H1 (cell line): ENCODE results near the gene APLP1. TPM values are rescaled to one million over a fixed set of nuclear protein-coding genes. Genes with fewer than 3 reads are reported as not detected.

Experiments
- BCL11A ChIP-seq, 2 experiments: IDR thresholded peaks; one replicate each; pipeline ENCODE4 v1.6.1; 2011; ENCODE audit warnings: low read depth in 2 of 2, low read length in 2 of 2, mild to moderate bottlenecking in 2 of 2
- KDM4A ChIP-seq: IDR thresholded peaks from one replicate; pipeline ENCODE4 v1.7.1; 2012; ENCODE audit warnings: low read depth, mild to moderate bottlenecking, moderate library complexity, low read length, inconsistent platforms; ENCODE audit not compliant: severe bottlenecking
- NANOG ChIP-seq: IDR thresholded peaks from 2 replicates; pipeline ENCODE4 v1.6.1; 2011; ENCODE audit warnings: low read length, low read depth, mild to moderate bottlenecking, inconsistent platforms; ENCODE audit not compliant: insufficient read depth, poor library complexity, severe bottlenecking
- PHF8 ChIP-seq: fragments of 200-600 bp; sonication (generic); conservative IDR thresholded peaks from 2 replicates; pipeline ENCODE4 v1.7.1; 2012; ENCODE audit warnings: low read depth, mild to moderate bottlenecking, inconsistent platforms, low read length, moderate library complexity
- RAD21 ChIP-seq, 2 experiments: IDR thresholded peaks in 1 of 2; conservative IDR thresholded peaks in 1 of 2; 2 replicates each; pipeline ENCODE4 v1.6.1; 2011; ENCODE audit warnings: low read depth in 2 of 2, low read length in 2 of 2, improper control_type of control experiment in 1 of 2, inconsistent platforms in 1 of 2, mild to moderate bottlenecking in 1 of 2, moderate library complexity in 1 of 2
- RFX5 ChIP-seq: IDR thresholded peaks from 2 replicates; pipeline ENCODE4 v1.6.1; 2011; ENCODE audit warnings: low read depth, low read length, improper control_type of control experiment, borderline replicate concordance
- SIX5 ChIP-seq: IDR thresholded peaks from 2 replicates; pipeline ENCODE4 v1.6.1; 2011; ENCODE audit warnings: mild to moderate bottlenecking, low read depth, low read length
- TAF1 ChIP-seq: IDR thresholded peaks from 2 replicates; pipeline ENCODE4 v1.6.1; 2011; ENCODE audit warnings: mild to moderate bottlenecking, low read depth, low read length
- polyA plus RNA-seq, 7 experiments: library from polyadenylated mRNA; depleted of rRNA in 3 of 7; stranded (reverse) in 5 of 7; unstranded in 2 of 7; fragments of >200 nt in 5 of 7; fragments of 200-250 nt in 2 of 7; gene quantifications; 1 replicate in 5 of 7; 2 replicates in 1 of 7; 4 replicates in 1 of 7; pipeline versions ENCODE4 v1.2.1 to v1.2.3, GENCODE V29; 2011 to 2013; ENCODE audit warnings: missing spikeins in 2 of 7, mixed read lengths in 2 of 7
- small RNA-seq: library from polyadenylated mRNA; stranded (forward); fragments of <200 nt; extraction: miRNeasy Mini kit (QIAGEN cat#:217004); gene quantifications from one replicate; pipeline ENCODE3, GENCODE V24; 2013; ENCODE audit not compliant: insufficient read depth
- total RNA-seq: library from RNA; stranded (reverse); fragmentation: NEBNext Ultra II Directional; extraction: Animal tissue kit (Norgen Biotek cat#: 25700); gene quantifications from 2 replicates; pipeline ENCODE4 v1.2.1, GENCODE V29; 2021
- TF ChIP-seq, protein P1 (sequence below): IDR thresholded peaks from 2 replicates; pipeline ENCODE4 v1.6.1; 2012; ENCODE audit warnings: inconsistent platforms

The APLP1 gene
- total and polyA plus RNA-seq, 2 of the 8 experiments (the other 6 are each of a cell fraction or from before 2014, with no cell fraction given): 19.9 to 22.0 TPM

DNA sequence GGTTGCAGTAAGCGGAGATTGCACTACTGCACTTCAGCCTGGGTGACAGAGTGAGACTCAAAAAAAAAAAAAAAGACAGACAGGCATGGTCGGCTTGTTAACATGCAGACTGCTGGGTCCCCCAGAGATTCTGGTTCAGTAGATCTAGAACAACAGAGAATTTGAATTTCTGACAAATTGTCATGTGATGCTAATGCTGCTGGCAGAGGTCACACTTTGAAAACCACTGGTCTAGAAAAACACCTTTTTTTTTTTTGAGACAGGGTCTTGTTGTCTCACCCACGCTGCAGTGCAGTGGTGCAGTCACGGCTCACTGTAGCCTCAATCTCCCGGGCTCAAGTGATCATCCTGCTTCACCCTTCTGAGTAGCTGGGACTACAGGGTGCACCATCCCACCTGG is 60.1 kb downstream of the APLP1 start (continued):
- TF ChIP-seq NANOG: no peak
- no peak for TF ChIP-seq KDM4A
- no peak for TF ChIP-seq BCL11A (IDR thresholded peaks at IDR 0.05; ENCODE audit: low read depth in 2 of 2, low read length in 2 of 2)
- no peak for TF ChIP-seq RAD21 (IDR thresholded peaks at IDR 0.05 in 1 of 2, conservative IDR thresholded peaks at IDR 0.05 in 1 of 2; ENCODE audit: low read depth in 2 of 2, low read length in 2 of 2)
- no peak for TF ChIP-seq TAF1
- TF ChIP-seq, protein P1, sequence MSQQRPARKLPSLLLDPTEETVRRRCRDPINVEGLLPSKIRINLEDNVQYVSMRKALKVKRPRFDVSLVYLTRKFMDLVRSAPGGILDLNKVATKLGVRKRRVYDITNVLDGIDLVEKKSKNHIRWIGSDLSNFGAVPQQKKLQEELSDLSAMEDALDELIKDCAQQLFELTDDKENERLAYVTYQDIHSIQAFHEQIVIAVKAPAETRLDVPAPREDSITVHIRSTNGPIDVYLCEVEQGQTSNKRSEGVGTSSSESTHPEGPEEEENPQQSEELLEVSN: no peak
- TF ChIP-seq PHF8: no peak
- no peak for TF ChIP-seq RFX5
- TF ChIP-seq SIX5: no peak

Small RNA genes lying within 50 kb of the gene (small RNA-seq; reads per million reads assigned to genes)
- not detected for gene RN7SL402P

Other genes with a start within 250 kb of the APLP1 start
- gene RBM42, start 239.5 kb upstream of the APLP1 start, total RNA-seq: 80.8 and 83.3 TPM in 2 replicates
- 59.8 and 83.6 TPM in 2 replicates for gene RBM42, start 239.5 kb upstream of the APLP1 start, polyA plus RNA-seq (2011; rRNA removed)
- 0.88 and 1.8 TPM in 2 replicates for gene ETV2, start 226.8 kb upstream of the APLP1 start, total RNA-seq
- gene ETV2, start 226.8 kb upstream of the APLP1 start, polyA plus RNA-seq (2011; rRNA removed): 1.3 and 2.3 TPM in 2 replicates
- gene COX6B1, start 220.3 kb upstream of the APLP1 start, total RNA-seq: 436 and 437 TPM in 2 replicates
- gene COX6B1, start 220.3 kb upstream of the APLP1 start, polyA plus RNA-seq (2011; rRNA removed): 884 and 1,052 TPM in 2 replicates
- gene UPK1A, start 202.1 kb upstream of the APLP1 start, total RNA-seq: 0.56 and 0.61 TPM in 2 replicates
- gene UPK1A, start 202.1 kb upstream of the APLP1 start, polyA plus RNA-seq (2011; rRNA removed): 9.8 and 9.9 TPM in 2 replicates
- 0.42 and 0.50 TPM in 2 replicates for gene ZBTB32, start 164.0 kb upstream of the APLP1 start, total RNA-seq
- 0.11 and 0.17 TPM in 2 replicates for gene ZBTB32, start 164.0 kb upstream of the APLP1 start, polyA plus RNA-seq (2011; rRNA removed)
- gene KMT2B, start 150.6 kb upstream of the APLP1 start, total RNA-seq: 38.6 and 41.5 TPM in 2 replicates
- gene KMT2B, start 150.6 kb upstream of the APLP1 start, polyA plus RNA-seq (2011; rRNA removed): 26.7 and 42.2 TPM in 2 replicates
- gene IGFLR1, start 126.1 kb upstream of the APLP1 start, total RNA-seq: 8.4 and 12.2 TPM in 2 replicates
- 28.9 and 40.3 TPM in 2 replicates for gene IGFLR1, start 126.1 kb upstream of the APLP1 start, polyA plus RNA-seq (2011; rRNA removed)
- gene U2AF1L4, start 123.2 kb upstream of the APLP1 start, total RNA-seq: 15.1 and 18.5 TPM in 2 replicates
- gene U2AF1L4, start 123.2 kb upstream of the APLP1 start, polyA plus RNA-seq (2011; rRNA removed): 32.7 TPM in 2 replicates
- 75.3 and 80.2 TPM in 2 replicates for gene PSENEN, start 122.9 kb upstream of the APLP1 start, total RNA-seq
- gene PSENEN, start 122.9 kb upstream of the APLP1 start, polyA plus RNA-seq (2011; rRNA removed): 66.7 and 73.9 TPM in 2 replicates
- 2.9 and 3.8 TPM in 2 replicates for gene LIN37, start 120.0 kb upstream of the APLP1 start, total RNA-seq
- gene LIN37, start 120.0 kb upstream of the APLP1 start, polyA plus RNA-seq (2011; rRNA removed): 8.5 and 9.8 TPM in 2 replicates
- gene HSPB6, start 111.5 kb upstream of the APLP1 start, total RNA-seq: 0.44 TPM in 1 of 2 replicates, not detected in the other
- gene HSPB6, start 111.5 kb upstream of the APLP1 start, polyA plus RNA-seq (2011; rRNA removed): 0.91 and 1.6 TPM in 2 replicates
- 20.8 and 28.9 TPM in 2 replicates for gene PROSER3, start 110.4 kb upstream of the APLP1 start, total RNA-seq
- gene PROSER3, start 110.4 kb upstream of the APLP1 start, polyA plus RNA-seq (2011; rRNA removed): 17.8 and 27.8 TPM in 2 replicates
- 25.0 and 25.2 TPM in 2 replicates for gene ARHGAP33, start 93.0 kb upstream of the APLP1 start, total RNA-seq
- 6.5 and 11.2 TPM in 2 replicates for gene ARHGAP33, start 93.0 kb upstream of the APLP1 start, polyA plus RNA-seq (2011; rRNA removed)
- not detected in 2 replicates for gene PRODH2, start 55.7 kb upstream of the APLP1 start, total RNA-seq
- gene PRODH2, start 55.7 kb upstream of the APLP1 start, polyA plus RNA-seq (2011; rRNA removed): not detected in 2 replicates
- gene NPHS1, start 16.1 kb upstream of the APLP1 start, total RNA-seq: 0.40 and 1.4 TPM in 2 replicates
- 1.3 and 1.9 TPM in 2 replicates for gene NPHS1, start 16.1 kb upstream of the APLP1 start, polyA plus RNA-seq (2011; rRNA removed)
- gene KIRREL2, start 11.7 kb upstream of the APLP1 start, total RNA-seq: 4.6 TPM in 2 replicates
- 2.4 and 3.3 TPM in 2 replicates for gene KIRREL2, start 11.7 kb upstream of the APLP1 start, polyA plus RNA-seq (2011; rRNA removed)
- 12.0 and 13.2 TPM in 2 replicates for gene NFKBID, start 32.0 kb downstream of the APLP1 start, total RNA-seq
- gene NFKBID, start 32.0 kb downstream of the APLP1 start, polyA plus RNA-seq (2011; rRNA removed): 10.0 and 22.1 TPM in 2 replicates
- gene HCST, start 34.0 kb downstream of the APLP1 start, total RNA-seq: 1.1 TPM in 1 of 2 replicates, not detected in the other
- 2.8 and 3.0 TPM in 2 replicates for gene HCST, start 34.0 kb downstream of the APLP1 start, polyA plus RNA-seq (2011; rRNA removed)
- gene TYROBP, start 39.7 kb downstream of the APLP1 start, total RNA-seq: not detected in 2 replicates
- gene TYROBP, start 39.7 kb downstream of the APLP1 start, polyA plus RNA-seq (2011; rRNA removed): 0.18 and 0.19 TPM in 2 replicates
- 15.2 and 16.8 TPM in 2 replicates for gene LRFN3, start 67.8 kb downstream of the APLP1 start, total RNA-seq
- gene LRFN3, start 67.8 kb downstream of the APLP1 start, polyA plus RNA-seq (2011; rRNA removed): 4.6 and 8.0 TPM in 2 replicates
- gene SDHAF1, start 126.6 kb downstream of the APLP1 start, total RNA-seq: 16.0 and 16.8 TPM in 2 replicates
- 21.3 and 27.7 TPM in 2 replicates for gene SDHAF1, start 126.6 kb downstream of the APLP1 start, polyA plus RNA-seq (2011; rRNA removed)
- gene SYNE4, start 140.2 kb downstream of the APLP1 start, total RNA-seq: 20.8 and 21.8 TPM in 2 replicates
- 22.6 and 29.1 TPM in 2 replicates for gene SYNE4, start 140.2 kb downstream of the APLP1 start, polyA plus RNA-seq (2011; rRNA removed)
- 19.2 and 24.8 TPM in 2 replicates for gene ALKBH6, start 145.6 kb downstream of the APLP1 start, total RNA-seq
- 33.3 and 51.2 TPM in 2 replicates for gene ALKBH6, start 145.6 kb downstream of the APLP1 start, polyA plus RNA-seq (2011; rRNA removed)
- gene CLIP3, start 164.3 kb downstream of the APLP1 start, total RNA-seq: 21.7 and 33.7 TPM in 2 replicates
- gene CLIP3, start 164.3 kb downstream of the APLP1 start, polyA plus RNA-seq (2011; rRNA removed): 5.9 and 12.0 TPM in 2 replicates
- gene THAP8, start 185.7 kb downstream of the APLP1 start, total RNA-seq: 6.0 and 6.4 TPM in 2 replicates
- 11.1 and 14.8 TPM in 2 replicates for gene THAP8, start 185.7 kb downstream of the APLP1 start, polyA plus RNA-seq (2011; rRNA removed)
- 39.5 and 39.8 TPM in 2 replicates for gene WDR62, start 186.3 kb downstream of the APLP1 start, total RNA-seq
- 28.2 and 39.9 TPM in 2 replicates for gene WDR62, start 186.3 kb downstream of the APLP1 start, polyA plus RNA-seq (2011; rRNA removed)
- gene OVOL3, start 242.6 kb downstream of the APLP1 start, total RNA-seq: not detected in 2 replicates
- 0.31 and 0.45 TPM in 2 replicates for gene OVOL3, start 242.6 kb downstream of the APLP1 start, polyA plus RNA-seq (2011; rRNA removed)
- 149 and 150 TPM in 2 replicates for gene POLR2I, start 246.3 kb downstream of the APLP1 start, total RNA-seq
- gene POLR2I, start 246.3 kb downstream of the APLP1 start, polyA plus RNA-seq (2011; rRNA removed): 143 and 250 TPM in 2 replicates
- 153 and 168 TPM in 2 replicates for gene TBCB, start 246.9 kb downstream of the APLP1 start, total RNA-seq
- gene TBCB, start 246.9 kb downstream of the APLP1 start, polyA plus RNA-seq (2011; rRNA removed): 286 and 367 TPM in 2 replicates